ENCODE data around the gene BEGAIN.

GRCh38 chr14:100572543-100572942 lies 14.7 kb downstream of the BEGAIN start:
- no peak for TF ChIP-seq EP300 (IDR thresholded peaks at IDR 0.05)
- TF ChIP-seq, protein P1, sequence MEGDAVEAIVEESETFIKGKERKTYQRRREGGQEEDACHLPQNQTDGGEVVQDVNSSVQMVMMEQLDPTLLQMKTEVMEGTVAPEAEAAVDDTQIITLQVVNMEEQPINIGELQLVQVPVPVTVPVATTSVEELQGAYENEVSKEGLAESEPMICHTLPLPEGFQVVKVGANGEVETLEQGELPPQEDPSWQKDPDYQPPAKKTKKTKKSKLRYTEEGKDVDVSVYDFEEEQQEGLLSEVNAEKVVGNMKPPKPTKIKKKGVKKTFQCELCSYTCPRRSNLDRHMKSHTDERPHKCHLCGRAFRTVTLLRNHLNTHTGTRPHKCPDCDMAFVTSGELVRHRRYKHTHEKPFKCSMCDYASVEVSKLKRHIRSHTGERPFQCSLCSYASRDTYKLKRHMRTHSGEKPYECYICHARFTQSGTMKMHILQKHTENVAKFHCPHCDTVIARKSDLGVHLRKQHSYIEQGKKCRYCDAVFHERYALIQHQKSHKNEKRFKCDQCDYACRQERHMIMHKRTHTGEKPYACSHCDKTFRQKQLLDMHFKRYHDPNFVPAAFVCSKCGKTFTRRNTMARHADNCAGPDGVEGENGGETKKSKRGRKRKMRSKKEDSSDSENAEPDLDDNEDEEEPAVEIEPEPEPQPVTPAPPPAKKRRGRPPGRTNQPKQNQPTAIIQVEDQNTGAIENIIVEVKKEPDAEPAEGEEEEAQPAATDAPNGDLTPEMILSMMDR (IDR thresholded peaks at IDR 0.05): no peak
- no peak for TF ChIP-seq POLR2AphosphoS5 (IDR thresholded peaks at IDR 0.05)
